ENCODE results near the gene ITIH1.

The ITIH1 gene

DNA sequence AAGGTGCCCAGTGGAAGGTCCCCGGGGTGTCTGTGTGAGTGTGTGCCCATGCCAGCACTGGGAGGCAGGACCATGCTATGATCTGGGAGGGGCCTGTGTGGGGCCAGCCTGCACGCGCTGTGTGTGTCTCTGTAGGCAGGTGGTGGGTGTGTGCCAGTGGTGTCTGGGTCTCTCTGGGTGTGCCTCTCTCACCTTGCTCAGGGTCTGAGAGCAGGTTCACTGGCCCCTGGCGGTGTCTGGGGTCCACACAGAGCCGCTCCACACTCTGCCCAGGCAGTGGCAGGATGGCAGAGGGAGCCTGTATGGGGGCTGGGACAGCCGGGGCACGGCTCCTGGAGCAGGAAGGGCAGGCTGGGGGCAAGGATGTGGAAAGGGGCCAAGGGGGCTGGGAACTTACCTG is 40.5 kb downstream of the ITIH1 start:
- no peak for DNase-seq

DNA sequence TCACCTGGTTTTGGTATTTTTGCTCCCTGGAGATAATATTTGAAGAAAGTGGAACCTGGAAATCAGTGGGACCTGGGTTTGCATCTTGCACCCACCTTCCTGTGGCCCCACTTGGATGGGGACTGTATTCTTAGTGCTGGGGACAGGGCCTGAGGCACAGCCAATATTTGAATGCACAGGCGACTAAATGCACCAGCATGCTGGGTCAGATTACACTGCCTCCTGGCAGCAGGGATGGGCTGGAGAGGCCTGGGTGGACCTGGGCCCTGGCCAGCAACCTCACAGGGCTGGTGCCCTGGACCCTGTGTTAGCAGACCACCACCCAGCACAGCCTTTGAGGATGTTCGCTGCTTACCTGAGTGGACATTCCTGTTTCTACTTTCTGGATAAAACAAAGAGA is 42.5 kb downstream of the ITIH1 start:
- DNase-seq = no peak

DNA sequence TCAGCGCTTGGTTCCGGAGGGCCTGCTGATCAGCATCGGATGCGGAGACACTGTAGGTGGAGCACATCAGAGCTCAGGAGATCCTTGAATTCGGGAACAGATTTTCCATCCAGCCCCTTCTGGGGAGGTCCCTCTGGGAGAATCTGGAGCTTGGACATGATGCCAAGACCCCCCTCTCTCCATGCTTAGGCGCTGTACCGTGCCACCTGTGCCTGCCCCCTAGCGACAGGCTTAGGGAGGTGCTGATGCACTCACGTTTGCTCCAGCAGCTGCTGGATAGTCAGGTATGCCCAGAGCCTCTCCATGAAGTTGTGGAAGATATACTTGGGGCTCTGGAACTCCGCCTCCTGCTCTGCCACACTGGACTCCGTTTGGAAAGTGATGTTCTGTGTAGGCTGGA is 43.3 kb downstream of the ITIH1 start:
- peak in 1 of 2 experiments; percentile 5 for DNase-seq

DNA sequence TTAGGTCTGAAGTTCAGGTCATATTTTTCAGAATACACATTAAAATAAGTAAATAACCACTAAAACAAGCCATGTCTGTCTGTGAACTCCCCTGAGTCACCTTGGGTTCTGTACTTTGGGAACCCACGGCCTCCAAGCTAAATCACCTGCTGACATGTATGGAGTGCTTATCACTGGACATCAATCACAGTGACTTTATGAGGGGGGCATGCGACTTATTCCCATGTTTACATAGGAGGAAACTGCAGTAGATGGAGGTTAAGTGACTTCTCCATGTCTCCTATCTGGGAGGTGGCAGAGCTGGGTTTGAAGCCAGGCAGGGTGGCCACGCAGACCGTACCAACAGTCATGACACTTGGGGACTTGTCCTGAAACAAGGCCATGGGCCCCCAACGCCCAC is 45.0 kb downstream of the ITIH1 start:
- no peak for DNase-seq

DNA sequence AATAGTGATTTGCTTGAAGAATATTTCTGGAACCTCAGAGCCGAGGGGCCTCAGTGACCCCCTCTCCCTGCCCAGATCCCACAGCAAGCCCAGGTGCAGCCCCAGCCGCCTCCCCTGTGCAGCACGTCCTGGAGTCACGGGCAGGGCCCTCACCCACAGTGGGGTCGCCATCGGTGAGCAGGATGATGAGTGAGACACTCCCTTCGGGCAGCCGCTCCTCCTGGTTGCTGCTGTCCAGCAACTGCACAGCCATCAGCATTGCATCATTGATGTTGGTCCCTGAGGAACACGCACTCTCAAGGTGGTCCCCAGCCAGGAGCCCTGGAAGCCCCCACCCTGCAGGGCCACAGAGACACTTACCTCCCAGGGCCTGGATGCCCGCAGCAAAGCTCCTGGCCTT is 46.6 kb downstream of the ITIH1 start:
- DNase-seq = no peak

DNA sequence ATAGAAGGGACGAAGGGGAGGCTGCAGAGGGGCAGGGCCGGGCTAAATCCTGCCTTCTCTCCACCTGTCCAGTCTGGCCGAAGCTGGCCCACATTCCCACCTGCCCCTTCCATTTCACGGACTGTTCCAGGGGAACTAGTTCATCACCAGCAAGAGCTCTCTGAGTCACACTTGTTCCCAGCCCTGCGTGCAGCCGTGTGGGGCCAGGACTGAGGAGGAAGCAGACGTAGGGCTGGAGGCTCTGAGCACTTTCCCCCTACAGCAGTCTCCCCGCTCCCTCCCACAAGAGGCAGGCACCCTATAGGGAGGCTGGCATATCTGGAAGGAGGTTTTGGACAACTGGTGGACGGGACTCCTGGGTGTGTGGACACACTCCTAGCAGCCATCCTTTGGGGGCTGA is 50.0 kb downstream of the ITIH1 start:
- no peak for DNase-seq

DNA sequence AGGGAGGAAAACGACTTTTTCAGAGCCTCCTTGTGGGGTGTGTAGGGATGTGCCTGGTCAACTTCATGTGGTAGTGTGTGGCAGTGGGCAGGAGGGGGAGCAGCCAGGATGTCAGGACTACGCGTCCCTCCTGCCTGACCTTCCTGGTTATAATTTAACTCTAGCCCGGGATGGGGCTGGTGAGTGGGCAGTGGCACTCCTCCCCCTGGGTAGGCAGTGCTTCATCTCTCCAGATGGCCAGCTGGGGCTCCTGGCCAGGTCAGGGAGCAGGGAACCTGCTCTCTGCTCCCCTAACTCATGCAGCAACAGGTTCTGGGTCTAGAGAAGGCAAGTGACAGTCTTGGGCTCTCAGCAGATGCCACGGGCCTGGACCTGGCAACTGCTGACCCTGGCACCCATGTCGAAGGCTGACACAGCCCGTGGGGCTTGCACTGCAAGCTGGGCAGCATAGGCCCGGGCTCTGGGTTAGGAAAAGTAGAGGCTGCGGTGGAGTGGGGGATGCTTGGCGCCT is 50.5 kb downstream of the ITIH1 start:
- no peak for DNase-seq

DNA sequence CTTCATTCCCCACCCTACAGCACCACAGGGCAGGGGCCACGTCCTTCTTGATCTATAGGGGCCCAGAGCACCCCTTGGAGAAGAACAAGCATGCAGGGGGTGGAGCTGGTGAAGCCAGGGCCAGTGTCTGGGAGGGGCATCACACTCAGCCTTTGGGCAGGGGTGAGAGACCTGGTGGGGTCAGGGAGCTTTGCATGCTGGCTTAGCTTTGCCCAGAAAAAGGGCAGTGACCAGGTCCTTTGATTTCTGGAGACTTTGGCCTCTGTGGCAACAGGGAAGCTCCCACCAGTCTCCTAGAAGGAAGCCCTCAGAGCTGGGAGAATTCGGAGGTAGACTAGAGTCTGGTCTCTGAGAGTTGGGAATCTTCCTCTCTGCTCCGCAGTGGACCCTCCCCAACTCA is 52.1 kb downstream of the ITIH1 start:
- DNase-seq = no peak

DNA sequence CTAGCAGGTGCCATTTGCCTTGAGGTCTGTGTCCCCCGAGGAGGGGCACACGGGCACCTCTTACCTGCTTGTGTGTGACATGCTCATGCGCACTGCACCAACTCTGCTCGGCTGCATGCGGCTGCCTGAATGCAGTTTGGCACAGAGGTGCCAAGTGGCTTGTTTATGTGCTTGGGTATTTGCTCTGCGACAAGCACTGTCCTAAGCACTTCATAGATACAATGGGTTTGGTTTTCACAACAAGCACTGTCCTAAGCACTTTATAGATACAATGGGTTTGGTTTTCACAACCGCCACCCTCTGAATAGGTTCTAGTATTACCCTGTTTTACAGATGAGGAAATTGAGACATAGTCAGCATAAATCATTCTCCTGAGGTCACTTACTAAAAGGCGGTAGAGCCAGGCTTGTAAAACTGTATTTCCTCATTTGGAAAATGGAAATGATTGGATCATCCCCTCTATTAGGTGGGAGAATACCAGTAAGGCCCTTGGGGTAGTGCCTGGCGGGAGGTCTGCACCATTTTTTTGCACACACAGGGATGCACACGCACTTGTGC is 52.6 kb downstream of the ITIH1 start:
- DNase-seq = no peak

DNA sequence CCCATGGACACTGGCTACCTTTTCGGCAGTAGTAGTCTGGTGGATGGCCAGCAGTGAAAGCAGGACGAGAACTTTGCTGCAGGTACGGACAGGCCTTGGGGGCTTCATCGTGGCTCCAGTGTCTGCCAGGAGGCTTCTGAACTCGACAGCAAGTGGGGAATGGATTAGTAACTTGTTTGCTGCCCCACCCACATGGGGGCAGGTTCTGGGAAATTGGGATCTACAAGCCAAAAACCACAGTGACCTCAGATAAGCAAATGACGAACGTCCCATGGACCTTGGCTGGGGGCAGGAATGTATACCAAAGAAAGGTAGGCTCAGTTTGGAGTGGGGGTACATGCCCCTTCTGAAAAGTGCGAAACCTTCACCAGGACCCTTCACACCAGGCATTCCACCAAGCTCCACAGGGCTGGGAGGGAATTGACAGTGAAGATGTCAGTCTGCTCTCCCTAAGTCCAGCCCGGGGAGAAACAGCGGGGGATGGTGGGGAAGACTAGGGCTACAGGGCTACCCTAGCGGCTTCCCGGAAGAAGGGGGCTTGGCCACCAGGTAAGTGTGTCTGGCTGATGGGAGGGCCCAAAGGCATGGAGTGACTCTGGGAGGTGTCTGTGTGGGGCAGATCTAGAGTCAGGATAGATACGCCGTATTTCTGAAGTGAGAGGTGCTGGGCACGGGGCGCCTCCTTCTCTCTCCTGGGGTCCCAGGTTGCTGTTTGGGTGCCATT is 53.3 kb downstream of the ITIH1 start, which contains the start of gene ITIH4:
TSS of gene ITIH4 (minus strand) at position 138 of the 724 bp plus-strand sequence. CDS start at position 108, 30 bp downstream.
- DNase-seq = no peak

DNA sequence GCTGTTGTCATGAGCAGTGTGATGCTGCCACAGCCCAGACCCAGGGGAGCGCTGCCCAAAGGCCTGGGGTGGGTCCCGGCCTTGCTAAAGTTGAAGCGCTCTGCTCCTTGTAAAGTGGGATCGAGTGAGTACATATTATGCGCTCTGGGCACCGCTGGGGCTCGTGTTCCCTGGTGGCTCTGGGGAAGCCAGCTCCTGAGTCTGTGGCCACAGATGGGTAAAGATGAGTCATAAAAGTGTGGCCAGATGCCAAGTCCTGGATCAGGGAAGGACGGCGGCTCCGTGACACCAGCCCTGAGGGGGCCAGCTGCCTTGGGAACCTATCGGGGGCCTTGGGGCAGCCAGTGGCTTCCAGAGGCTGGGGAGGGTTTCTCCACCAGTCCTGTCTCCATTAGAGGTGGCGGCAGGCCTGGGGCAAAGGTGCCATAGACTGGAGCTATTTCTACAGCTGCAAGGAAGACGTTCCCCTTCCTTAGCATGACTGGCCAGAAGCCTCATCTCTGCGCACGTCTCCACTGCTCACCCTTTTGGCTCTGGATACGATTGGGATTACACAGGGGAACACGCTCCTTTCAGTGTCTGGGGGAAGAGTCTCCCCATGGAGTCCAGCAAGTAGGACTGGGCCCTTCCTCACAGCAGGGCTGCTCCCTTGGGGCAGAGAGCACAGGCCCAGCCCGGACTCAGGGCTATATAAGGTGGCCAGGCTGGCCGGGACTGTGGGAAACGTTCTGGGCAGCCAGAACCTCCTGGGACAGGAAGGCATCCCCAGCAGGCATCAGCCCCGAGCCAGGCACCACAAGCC is 54.3 kb downstream of the ITIH1 start:
- DNase-seq = no peak

DNA sequence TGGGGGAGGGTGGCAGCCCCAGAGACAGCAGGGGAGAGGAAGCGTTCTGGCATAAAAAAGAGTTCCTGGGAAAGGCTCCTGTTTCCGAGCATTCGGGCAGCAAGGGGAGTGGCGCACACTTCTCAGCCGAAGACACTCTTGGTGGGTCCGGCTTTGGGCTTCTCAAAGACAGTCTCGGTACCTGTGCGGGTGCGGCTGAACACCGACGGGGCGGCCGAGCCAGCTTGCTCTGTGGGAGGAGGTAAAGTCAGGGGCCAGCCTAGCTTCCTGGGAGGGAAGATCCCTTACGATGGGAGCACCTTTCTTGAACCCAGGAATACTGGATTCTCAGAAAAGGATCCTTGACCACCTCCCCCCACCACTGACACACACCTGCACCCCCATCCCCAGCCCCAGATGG is 55.8 kb downstream of the ITIH1 start:
- no peak for DNase-seq

DNA sequence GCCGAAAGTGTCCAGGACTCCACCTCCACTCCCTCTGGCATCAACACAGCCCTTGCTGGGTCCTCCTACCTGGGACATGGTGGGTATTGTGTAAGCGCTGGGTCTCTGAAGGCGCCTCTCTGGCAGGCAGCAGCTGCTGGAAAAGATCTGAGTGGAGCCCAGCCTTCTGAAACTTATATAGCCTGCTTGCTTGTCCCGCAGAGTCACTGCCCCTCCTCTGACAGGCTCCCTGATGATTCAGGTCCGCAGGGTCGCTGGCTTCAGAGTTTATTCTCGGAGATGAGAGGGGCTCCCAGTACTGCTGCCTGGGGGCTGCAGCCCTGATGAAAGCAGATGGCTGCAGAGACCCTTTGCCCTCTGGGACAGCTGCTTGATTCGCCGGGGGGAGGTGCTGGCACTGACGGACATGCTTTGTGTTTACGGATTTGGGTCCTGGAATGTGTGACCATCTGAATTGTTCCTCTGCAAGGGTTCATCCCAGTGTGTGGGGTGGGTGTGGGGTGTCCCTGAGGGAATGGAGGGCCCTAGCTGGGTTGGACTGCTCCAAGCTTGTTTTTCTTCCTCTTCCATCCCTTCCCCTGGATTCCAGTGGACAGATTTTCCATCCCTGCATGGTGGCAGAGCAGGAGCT is 57.6 kb downstream of the ITIH1 start, which contains the start of gene MUSTN1:
TSS of gene MUSTN1 (minus strand) at position 149 of the 631 bp plus-strand sequence. CDS start at position 78, 71 bp downstream.
- DNase-seq = no peak

DNA sequence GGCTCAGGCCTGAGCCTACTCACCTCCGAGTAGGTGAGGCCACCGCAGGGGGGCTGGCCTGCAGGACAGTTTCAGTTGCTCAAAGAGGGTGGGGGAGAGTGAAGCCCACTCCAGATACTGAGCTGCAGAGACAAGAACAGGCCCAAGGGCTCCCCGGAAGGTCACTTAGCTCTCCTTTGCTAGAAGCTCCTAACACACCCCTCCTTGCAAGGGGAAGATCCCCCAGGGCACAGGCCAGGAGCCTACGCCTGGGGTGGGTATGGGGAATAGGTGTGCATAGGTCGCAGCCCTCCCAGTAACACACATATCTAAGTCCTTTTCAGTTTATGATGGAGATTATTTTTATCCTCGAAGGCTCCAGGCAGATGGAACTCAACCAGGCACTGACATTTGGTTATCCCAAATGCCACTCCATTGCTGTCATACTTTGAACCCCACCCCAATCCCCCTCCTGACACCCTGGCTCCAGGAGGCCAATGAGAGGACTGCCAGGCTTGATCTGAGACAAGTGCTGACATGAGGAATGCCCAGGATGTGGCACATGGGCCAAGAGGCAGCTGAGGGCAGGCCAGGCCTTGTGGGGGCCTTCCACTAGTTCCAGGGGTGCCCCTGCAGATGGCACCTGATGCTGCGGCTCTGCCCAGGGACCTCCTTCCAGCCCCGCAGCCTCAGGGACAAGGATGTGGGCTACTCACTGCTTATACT is 58.5 kb downstream of the ITIH1 start:
- no peak for DNase-seq

DNA sequence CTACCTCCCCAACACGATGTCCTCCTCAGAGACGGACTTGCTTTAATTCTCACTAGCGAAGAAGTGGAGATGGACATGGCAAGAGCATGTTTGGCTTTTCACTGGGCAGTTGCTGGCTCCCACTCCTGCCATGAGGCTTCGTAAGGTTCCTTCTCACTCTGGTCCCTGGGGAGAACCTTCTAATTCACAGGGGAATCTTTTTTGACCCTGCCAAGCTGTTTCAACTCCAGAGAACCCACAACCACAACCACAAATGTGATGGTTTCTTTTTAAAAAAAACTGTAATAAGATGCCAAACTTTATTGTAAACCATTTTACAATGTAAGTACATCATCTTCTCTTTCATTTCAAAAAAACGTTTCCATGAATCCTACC is 59.1 kb downstream of the ITIH1 start:
- no peak for DNase-seq

DNA sequence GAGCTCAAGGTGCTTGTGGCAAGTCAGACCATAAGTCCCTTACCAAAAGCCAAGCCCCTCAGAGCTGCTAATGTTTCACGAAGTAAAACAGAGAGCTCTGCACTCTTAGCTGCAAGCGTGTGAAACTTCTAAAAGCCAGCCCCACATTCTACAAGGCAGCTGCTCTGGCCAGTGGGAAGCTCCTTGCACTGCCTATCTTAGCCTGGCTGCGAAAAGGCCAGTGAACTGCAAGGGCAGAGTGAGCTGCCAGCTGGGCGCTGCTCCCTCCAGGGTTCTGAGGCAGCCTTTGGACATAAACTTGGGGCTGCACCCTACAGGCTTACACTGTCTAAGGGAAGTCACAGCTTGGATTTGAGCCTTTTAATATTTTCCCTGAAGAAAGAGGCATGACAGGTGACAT is 59.6 kb downstream of the ITIH1 start:
- DNase-seq = no peak

DNA sequence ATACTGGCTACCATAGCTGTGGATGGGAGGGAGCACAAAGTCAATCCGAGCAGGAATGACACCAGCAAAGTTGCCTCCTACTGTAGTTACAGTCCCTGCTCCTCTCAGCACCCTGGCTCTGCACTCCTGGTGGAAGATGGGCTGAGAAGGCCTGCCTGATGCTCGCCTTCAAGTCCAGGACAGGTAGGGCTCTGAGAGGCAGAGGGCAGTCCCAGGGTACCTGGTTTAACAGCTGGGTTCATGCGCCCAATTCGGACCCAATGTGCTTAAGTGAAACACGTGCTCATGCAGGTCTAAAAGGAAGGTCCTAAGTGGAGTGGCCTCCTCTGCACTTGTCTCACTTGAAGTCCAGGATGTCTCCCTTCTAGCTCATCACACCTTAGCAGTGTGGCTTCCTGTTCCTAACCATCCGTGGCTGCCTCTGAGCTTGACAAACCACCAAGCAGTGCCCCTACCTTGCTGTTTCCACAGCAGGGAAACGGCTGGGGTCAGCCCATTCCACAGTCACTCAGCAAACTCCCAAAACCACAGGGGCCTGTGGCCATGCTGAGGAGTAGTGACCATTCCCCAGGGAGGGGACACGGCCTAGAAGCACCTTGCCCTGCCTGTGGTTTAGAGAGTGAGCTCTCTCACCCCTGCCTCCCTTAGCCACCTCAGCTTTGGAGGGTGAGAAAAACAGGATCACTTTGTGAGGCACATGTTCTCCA is 61.3 kb downstream of the ITIH1 start:
- DNase-seq = no peak

DNA sequence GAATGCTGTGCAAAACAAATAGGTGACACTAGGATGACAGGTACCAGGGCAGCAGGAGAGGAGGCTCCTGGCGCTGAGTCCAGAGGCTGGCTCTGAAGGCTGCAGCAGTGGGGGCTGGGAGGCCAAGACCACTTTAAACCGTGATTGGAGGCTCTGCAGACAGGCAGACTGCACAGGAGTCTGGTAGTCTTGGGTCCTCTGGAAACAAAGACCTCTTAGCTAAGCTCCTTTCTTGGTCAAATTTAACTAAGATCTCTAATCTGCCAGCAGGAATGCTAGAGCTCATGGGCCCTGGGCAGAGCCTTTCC is 61.8 kb downstream of the ITIH1 start:
- no peak for DNase-seq

DNA sequence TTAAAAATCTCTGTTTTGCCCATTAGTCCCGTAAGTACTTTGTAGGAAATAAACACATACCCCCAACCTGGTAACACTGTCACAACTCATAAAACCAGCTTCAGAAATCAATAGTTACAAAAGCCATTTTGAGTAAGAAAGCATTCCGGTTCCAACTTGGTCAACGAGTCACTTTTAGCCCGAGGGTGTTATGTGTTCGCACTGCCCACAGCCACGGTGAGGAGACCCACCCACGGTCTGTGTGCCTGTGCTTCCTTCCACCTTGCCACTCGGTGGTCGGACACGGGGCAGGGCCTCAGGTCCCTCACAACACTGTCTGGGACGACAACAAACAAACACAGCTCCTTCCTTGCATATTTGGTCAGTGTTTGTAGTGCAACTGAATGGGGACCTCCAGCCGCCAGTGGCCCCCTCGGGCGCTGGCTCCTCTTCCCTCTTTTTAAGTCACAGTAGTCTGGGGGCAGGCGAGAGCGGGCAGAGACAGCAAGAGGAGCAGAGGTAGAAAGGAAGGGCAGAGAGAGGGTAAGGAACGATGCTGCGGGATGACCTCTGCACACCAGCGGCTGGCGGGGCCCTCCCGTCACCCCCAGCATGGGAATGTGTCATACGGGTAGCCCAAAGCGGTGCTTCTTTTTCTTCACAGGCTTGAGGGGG is 62.6 kb downstream of the ITIH1 start:
- DNase-seq = no peak

DNA sequence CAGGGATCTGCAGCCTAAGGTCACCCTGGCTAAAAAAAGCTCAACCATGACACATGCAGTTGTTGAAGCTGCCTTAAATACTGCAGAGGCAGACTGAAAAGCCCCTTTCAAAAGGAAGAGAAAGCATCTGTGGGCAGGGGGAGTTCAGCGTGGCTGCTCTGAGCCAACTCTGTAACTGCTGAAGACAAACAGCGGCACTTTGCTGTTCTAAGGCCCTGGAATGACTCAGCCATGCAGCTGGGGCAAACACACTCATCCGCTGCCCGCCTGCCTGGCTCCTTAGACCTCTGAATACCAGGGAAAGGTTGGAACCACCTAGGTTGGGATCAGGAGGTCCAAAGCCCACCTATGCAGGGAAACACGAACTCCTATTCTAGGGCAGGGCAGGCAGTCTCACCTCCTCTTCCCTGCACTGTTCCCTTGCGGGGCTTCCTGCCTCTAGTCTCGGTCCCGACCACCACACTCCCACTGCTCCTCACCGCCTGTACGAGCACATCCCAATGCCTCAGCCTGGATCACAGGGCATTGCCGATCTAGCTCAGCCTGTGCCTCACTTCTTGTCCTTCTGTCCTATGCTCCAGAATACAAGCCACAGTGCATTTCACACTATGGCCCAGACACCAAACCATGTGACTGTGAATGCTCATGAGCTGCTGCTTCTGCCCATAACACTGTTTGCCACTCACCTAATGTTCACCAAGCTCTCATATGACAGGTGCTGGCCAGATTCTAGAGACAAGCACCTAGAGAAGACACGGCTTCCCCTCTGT is 64.0 kb downstream of the ITIH1 start:
- no peak for DNase-seq
